ENCODE data around the gene VPS37C. TPM values are rescaled to one million over a fixed set of nuclear protein-coding genes. Genes with fewer than 3 reads are reported as not detected.

Gene VPS37C
- total RNA-seq, 1 experiment from 2014 or later, result 19.0 TPM

DNA sequence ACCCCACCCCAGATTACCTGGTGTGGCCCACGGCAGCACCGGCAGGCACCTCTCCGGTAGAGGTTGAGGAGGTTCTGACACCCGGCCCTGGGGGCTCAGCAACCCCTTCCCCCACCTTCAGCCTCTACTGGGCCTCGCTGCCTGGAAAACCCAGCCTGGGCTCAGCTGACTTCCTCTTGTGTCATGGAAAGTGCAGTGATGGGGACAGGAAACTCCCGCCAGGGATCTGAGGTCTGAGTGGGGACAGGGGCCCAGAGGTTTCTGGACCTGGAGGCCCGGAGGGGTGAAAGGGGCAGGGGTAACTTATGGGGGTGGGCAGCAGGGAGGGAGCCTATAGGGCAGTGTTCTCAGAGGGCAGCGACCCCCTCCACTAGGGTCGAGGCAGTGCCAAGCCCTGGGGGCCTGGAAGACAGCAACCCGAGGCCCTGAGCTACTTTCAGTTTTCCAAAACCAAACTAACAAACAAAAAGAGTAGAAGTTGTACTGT, 68.9 kb downstream of the VPS37C start:
- Histone ChIP-seq H3K79me1 (ENCODE audit: insufficient read depth, low read depth, low read length, poor library complexity, severe bottlenecking) (no peaks in the 10 kb centered on the region), H3K79me2 (ENCODE audit: insufficient read depth, low read length) (no peaks in the 10 kb centered on the region), H2AK5ac (ENCODE audit: insufficient read length, low read length) (no peak overlapping the region), H4K20me1 (ENCODE audit: control insufficient read depth, insufficient read depth, insufficient read length) (no peaks in the 10 kb centered on the region), H3K9me3 (ENCODE audit: control insufficient read depth, low read depth, low read length) (no peaks in the 10 kb centered on the region), H3K4me1 (ENCODE audit: insufficient read depth, low read length) (no peaks in the 10 kb centered on the region), H3K56ac (ENCODE audit: insufficient read length, low read depth, low read length) (no peak overlapping the region), H4K91ac (ENCODE audit: insufficient read length, low read depth, low read length) (no peak overlapping the region), H2BK120ac (ENCODE audit: low read depth, low read length, poor library complexity, severe bottlenecking) (no peak overlapping the region), H2BK12ac (ENCODE audit: insufficient read length, low read depth, low read length) (no peak overlapping the region), H3K9ac (ENCODE audit: extremely low read depth, insufficient read length, low read length) (no peak overlapping the region), H3K27ac (ENCODE audit: insufficient read length, low read depth, low read length) (no peak overlapping the region), H3K18ac (ENCODE audit: insufficient read length, low read depth, low read length) (no peak overlapping the region), H3K23ac (ENCODE audit: insufficient read length, low read depth, low read length) (no peak overlapping the region), H3K27me3 (ENCODE audit: insufficient read depth, low read length) (no peaks in the 10 kb centered on the region), H4K5ac (ENCODE audit: insufficient read length, low read depth, low read length) (no peak overlapping the region), H3K14ac (ENCODE audit: insufficient read depth, low read length) (no peak overlapping the region), H3K23me2 (ENCODE audit: insufficient read length, low read depth, low read length, poor library complexity, severe bottlenecking) (no peaks in the 10 kb centered on the region), H4K8ac (replicated peaks; ENCODE audit: insufficient read length, low read depth, low read length) (no peak overlapping the region), H3K4me2 (ENCODE audit: insufficient read depth, insufficient read length, low read length) (no peak overlapping the region), H2BK15ac (ENCODE audit: low read depth, low read length) (no peak overlapping the region), H2BK5ac (ENCODE audit: insufficient read length, low read length) (no peak overlapping the region), H3K4ac (ENCODE audit: low read depth, low read length) (no peak overlapping the region), H2AFZ (ENCODE audit: low read length) (no peak overlapping the region), H2BK20ac (ENCODE audit: low read depth, low read length, poor library complexity, severe bottlenecking) (no peak overlapping the region), H3T11ph (ENCODE audit: low read length) (no peak overlapping the region)
- H3K27me3 Mint-ChIP-seq (ENCODE audit: low read depth), result peaks cover 24% of the 10 kb centered on the region
- H3K36me3 Mint-ChIP-seq (ENCODE audit: insufficient read depth in 1 of 3, low read depth in 3 of 3), result peaks cover 0 to 8% (median 0%) of the 10 kb centered on the region in 3 experiments; a peak in 2 of 7 replicates
- H3K4me1 Mint-ChIP-seq, result peaks cover 7 to 13% of the 10 kb centered on the region in 2 experiments
- H3K4me3 Mint-ChIP-seq, result no peak overlapping the region
- DNase-seq, result no peak
- no CpG with 5 or more reads among the region's 10 CpGs for WGBS (ENCODE audit: extremely low coverage, insufficient read length, low lambda C conversion rate)
- peaks cover 11 to 17% of the 10 kb centered on the region in 2 experiments for H3K9me3 Mint-ChIP-seq
- TF ChIP-seq, protein P1, sequence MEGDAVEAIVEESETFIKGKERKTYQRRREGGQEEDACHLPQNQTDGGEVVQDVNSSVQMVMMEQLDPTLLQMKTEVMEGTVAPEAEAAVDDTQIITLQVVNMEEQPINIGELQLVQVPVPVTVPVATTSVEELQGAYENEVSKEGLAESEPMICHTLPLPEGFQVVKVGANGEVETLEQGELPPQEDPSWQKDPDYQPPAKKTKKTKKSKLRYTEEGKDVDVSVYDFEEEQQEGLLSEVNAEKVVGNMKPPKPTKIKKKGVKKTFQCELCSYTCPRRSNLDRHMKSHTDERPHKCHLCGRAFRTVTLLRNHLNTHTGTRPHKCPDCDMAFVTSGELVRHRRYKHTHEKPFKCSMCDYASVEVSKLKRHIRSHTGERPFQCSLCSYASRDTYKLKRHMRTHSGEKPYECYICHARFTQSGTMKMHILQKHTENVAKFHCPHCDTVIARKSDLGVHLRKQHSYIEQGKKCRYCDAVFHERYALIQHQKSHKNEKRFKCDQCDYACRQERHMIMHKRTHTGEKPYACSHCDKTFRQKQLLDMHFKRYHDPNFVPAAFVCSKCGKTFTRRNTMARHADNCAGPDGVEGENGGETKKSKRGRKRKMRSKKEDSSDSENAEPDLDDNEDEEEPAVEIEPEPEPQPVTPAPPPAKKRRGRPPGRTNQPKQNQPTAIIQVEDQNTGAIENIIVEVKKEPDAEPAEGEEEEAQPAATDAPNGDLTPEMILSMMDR (conservative IDR thresholded peaks at IDR 0.05), result no peak
- peak overlapping the region in 1 of 3 experiments; percentile 71; a peak in 1 of 7 replicates for H3K27ac Mint-ChIP-seq
